ENCODE measurements around the gene TMCC2. TPM values are rescaled to one million over a fixed set of nuclear protein-coding genes. Genes with fewer than 3 reads are reported as not detected.

TMCC2 gene
- total RNA-seq, 4 donors from 2014 or later: 3.1 to 8.9 (median 5.5) TPM

- no CpG with 5 or more reads among the region's 19 CpGs for WGBS, 2 donors (ENCODE audit: low coverage in 1 of 2)
- TF ChIP-seq POLR2AphosphoS5 (IDR thresholded peaks at IDR 0.05) (no peak), CTCF (IDR thresholded peaks at IDR 0.05) (no peak), POLR2A (IDR thresholded peaks at IDR 0.05) (no peak), EP300 (IDR thresholded peaks at IDR 0.05) (no peak)
- H3K36me3 ChIP-seq: peaks cover 0 to 38% of the 10 kb centered on the region in 2 donors
- no peak for ATAC-seq
- H3K4me3 ChIP-seq: no peak overlapping the region
- peaks cover 0 to 11% (median 3%) of the 10 kb centered on the region in 3 donors for H3K4me1 ChIP-seq
- no peaks in the 10 kb centered on the region for H3K9me3 ChIP-seq
- no peaks in the 10 kb centered on the region for H3K27me3 ChIP-seq
- H3K27ac ChIP-seq: no peak overlapping the region
Observed at GRCh38 chr1:205304046-205304694, 76.4 kb downstream of the TMCC2 start.

GRCh38 chr1:205304695-205305070 is 76.9 kb downstream of the TMCC2 start:
- Histone ChIP-seq H3K4me3 (no peak overlapping the region), H3K27me3 (no peaks in the 10 kb centered on the region), H3K4me1 (peaks cover 0 to 11% (median 3%) of the 10 kb centered on the region in 3 donors), H3K27ac (no peak overlapping the region), H3K9me3 (no peaks in the 10 kb centered on the region), H3K36me3 (peaks cover 0 to 38% of the 10 kb centered on the region in 2 donors)
- ATAC-seq: no peak
- WGBS, 2 donors (ENCODE audit: low coverage in 1 of 2): 100% methylated on average over 1 of the region's 1 CpG; no CpG with 5 or more reads in 1 of the 2 donors
- TF ChIP-seq POLR2A (IDR thresholded peaks at IDR 0.05) (no peak), CTCF (IDR thresholded peaks at IDR 0.05) (no peak), POLR2AphosphoS5 (IDR thresholded peaks at IDR 0.05) (no peak), EP300 (IDR thresholded peaks at IDR 0.05) (no peak)

GRCh38 chr1:205306929-205307566 is 79.3 kb downstream of the TMCC2 start:
- H3K4me3 ChIP-seq: no peak overlapping the region
- peaks cover 0 to 42% of the 10 kb centered on the region in 2 donors for H3K36me3 ChIP-seq
- H3K27me3 ChIP-seq: no peaks in the 10 kb centered on the region
- WGBS, 2 donors (ENCODE audit: low coverage in 1 of 2): 94 to 97% methylated on average over 3 to 5 of the region's 7 CpGs
- no peak overlapping the region for H3K27ac ChIP-seq
- H3K4me1 ChIP-seq: no peaks in the 10 kb centered on the region
- no peak for TF ChIP-seq EP300 (IDR thresholded peaks at IDR 0.05)
- TF ChIP-seq CTCF (IDR thresholded peaks at IDR 0.05): no peak
- TF ChIP-seq POLR2AphosphoS5 (IDR thresholded peaks at IDR 0.05): no peak
- no peak for TF ChIP-seq POLR2A (IDR thresholded peaks at IDR 0.05)
- H3K9me3 ChIP-seq: no peaks in the 10 kb centered on the region
- no peak for ATAC-seq

- no peaks in the 10 kb centered on the region for H3K27me3 ChIP-seq
- H3K4me3 ChIP-seq: no peak overlapping the region
- no peaks in the 10 kb centered on the region for H3K9me3 ChIP-seq
- H3K36me3 ChIP-seq: peaks cover 0 to 24% of the 10 kb centered on the region in 2 donors
- H3K4me1 ChIP-seq: peaks cover 0 to 13% (median 0%) of the 10 kb centered on the region in 3 donors
- TF ChIP-seq POLR2AphosphoS5 (IDR thresholded peaks at IDR 0.05) (no peak), POLR2A (IDR thresholded peaks at IDR 0.05) (no peak), EP300 (IDR thresholded peaks at IDR 0.05) (no peak), CTCF (IDR thresholded peaks at IDR 0.05) (no peak)
- H3K27ac ChIP-seq: no peak overlapping the region
- ATAC-seq: no peak
- 20 to 80% methylated on average over 1 of the region's 1 CpG for WGBS, 2 donors (ENCODE audit: low coverage in 1 of 2)
Observed at GRCh38 chr1:205309741-205310140, 82.0 kb downstream of the TMCC2 start.
